Measurements from ENCODE around the gene MXD4.
"Not testable (repeated sequence)": the region's sequence is repeated elsewhere in the genome, so short reads cannot be mapped to it uniquely, and the experiment has no call there.

Gene MXD4

GRCh38 chr4:2291705-2292645, 30.1 kb upstream of the MXD4 start:
- no peak for DNase-seq

- no peak for DNase-seq
Measured at GRCh38 chr4:2290974-2291704, 29.2 kb upstream of the MXD4 start.

- DNase-seq: no peak
Measured at GRCh38 chr4:2290488-2290887, 28.6 kb upstream of the MXD4 start.

GRCh38 chr4:2289955-2290333, 28.0 kb upstream of the MXD4 start:
- no peak for DNase-seq

GRCh38 chr4:2289311-2289954, 27.5 kb upstream of the MXD4 start:
- DNase-seq: no peak

GRCh38 chr4:2288051-2288541, 26.2 kb upstream of the MXD4 start:
- DNase-seq: no peak

GRCh38 chr4:2287594-2287915, 25.6 kb upstream of the MXD4 start:
- DNase-seq: no peak

GRCh38 chr4:2286904-2287593, 25.1 kb upstream of the MXD4 start:
- DNase-seq: no peak

- no peak for DNase-seq
Measured at GRCh38 chr4:2285613-2286381, 23.9 kb upstream of the MXD4 start.

- DNase-seq: no peak
Measured at GRCh38 chr4:2284934-2285612, 23.2 kb upstream of the MXD4 start.

- DNase-seq: no peak
Measured at GRCh38 chr4:2284161-2284933, 22.4 kb upstream of the MXD4 start.

- no peak for DNase-seq
Measured at GRCh38 chr4:2283199-2283711, 21.3 kb upstream of the MXD4 start.

GRCh38 chr4:2281575-2282343, 19.9 kb upstream of the MXD4 start:
- DNase-seq: no peak

- DNase-seq: no peak
Measured at GRCh38 chr4:2280531-2281300, 18.8 kb upstream of the MXD4 start.

GRCh38 chr4:2277956-2278355, 16.0 kb upstream of the MXD4 start:
- DNase-seq: no peak

GRCh38 chr4:2276581-2277325, 14.8 kb upstream of the MXD4 start:
- DNase-seq: no peak

- DNase-seq: no peak
Measured at GRCh38 chr4:2275546-2276251, 13.8 kb upstream of the MXD4 start.

- not testable (repeated sequence) for DNase-seq
Measured at GRCh38 chr4:2275044-2275397, 13.1 kb upstream of the MXD4 start.

All from NCI-H1930 (cell line).